HepG2 (cell line): ENCODE measurements around the gene RIPK1. TPM values are rescaled to one million over a fixed set of nuclear protein-coding genes. Genes with fewer than 3 reads are reported as not detected.
A peak's percentile ranks its signal among the peaks of the same experiment; 100 is the strongest.

Experiments used
- CHD4 ChIP-seq: fragments of 200-600 bp; sonication (generic); IDR thresholded peaks from 2 replicates; pipeline ENCODE4 v1.7.0; 2017; ENCODE audit warnings: mild to moderate bottlenecking, low read length, borderline replicate concordance
- FOXO4 ChIP-seq: sonication (generic); formaldehyde crosslinking; conservative IDR thresholded peaks from 2 replicates; pipeline ENCODE4 v1.8.1; 2023; ENCODE audit warnings: missing genetic modification reagents
- HNRNPH1 ChIP-seq: fragments of 200-400 bp; formaldehyde crosslinking; optimal IDR thresholded peaks from 2 replicates; pipeline ENCODE3; 2017; ENCODE audit warnings: mild to moderate bottlenecking, low read depth, low read length
- SOX13 ChIP-seq, 3 experiments: fragments of 450-650 bp in 1 of 3; sonication (generic) in 1 of 3; formaldehyde crosslinking in 1 of 3; IDR thresholded peaks in 2 of 3; conservative IDR thresholded peaks in 1 of 3; 2 replicates each; pipeline versions ENCODE4 v1.5.0 to v1.6.1; 2016 to 2020; ENCODE audit warnings: antibody characterized with exemption in 1 of 3, mild to moderate bottlenecking in 1 of 3, missing compliant biosample characterization in 1 of 3, missing genetic modification reagents in 1 of 3, moderate library complexity in 1 of 3
- SP4 ChIP-seq: sonication (generic); formaldehyde crosslinking; IDR thresholded peaks from 2 replicates; pipeline ENCODE4 v1.8.1; 2023; ENCODE audit warnings: mild to moderate bottlenecking, missing genetic modification reagents
- ZBTB3 ChIP-seq: sonication (generic); formaldehyde crosslinking; IDR thresholded peaks from 2 replicates; pipeline ENCODE4 v1.4.0; 2020; ENCODE audit warnings: low read depth, mild to moderate bottlenecking, moderate library complexity, missing genetic modification reagents, borderline replicate concordance
- ZNF276 ChIP-seq: sonication (generic); formaldehyde crosslinking; IDR thresholded peaks from 2 replicates; pipeline ENCODE4 v1.4.0; 2020; ENCODE audit warnings: mild to moderate bottlenecking, low read depth, missing genetic modification reagents
- ZNF282 ChIP-seq: fragments of 450-650 bp; IDR thresholded peaks from 2 replicates; pipeline ENCODE4 v1.6.1; 2018; ENCODE audit not compliant: partially characterized antibody
- ZNF562 ChIP-seq: sonication (generic); formaldehyde crosslinking; IDR thresholded peaks from 2 replicates; pipeline ENCODE4 v1.8.0; 2022; ENCODE audit warnings: missing genetic modification reagents, borderline replicate concordance
- ZNF652 ChIP-seq: IDR thresholded peaks from 2 replicates; pipeline ENCODE4 v1.6.1; 2016; ENCODE audit warnings: low read depth, borderline replicate concordance
- ZNF883 ChIP-seq: sonication (generic); formaldehyde crosslinking; IDR thresholded peaks from 2 replicates; pipeline ENCODE4 v1.5.1; 2020; ENCODE audit warnings: mild to moderate bottlenecking, missing genetic modification reagents; ENCODE audit errors: not compliant biosample characterization
- polyA plus RNA-seq, 8 experiments: library from polyadenylated mRNA; depleted of rRNA in 3 of 8; stranded (reverse) in 7 of 8; unstranded in 1 of 8; fragments of >200 nt; fragmentation: Illumina TruSeq in 4 of 8; extraction: Trizol in 4 of 8; gene quantifications; 2 replicates each; pipeline versions ENCODE4 v1.2.1 to v1.2.3, GENCODE V29; 2011 to 2016; ENCODE audit warnings: low read depth in 4 of 8, missing spikeins in 1 of 8, mixed read lengths in 1 of 8; ENCODE audit not compliant: insufficient read depth in 1 of 8
- total RNA-seq, 5 experiments: library from RNA; depleted of rRNA; stranded (reverse); fragments of >200 nt; fragmentation: Illumina TruSeq; extraction: Trizol; gene quantifications; 2 replicates each; pipeline ENCODE4 v1.2.3, GENCODE V29; 2016; ENCODE audit warnings: low read depth in 1 of 5
- TF ChIP-seq, protein P1 (sequence below): sonication (generic); formaldehyde crosslinking; IDR thresholded peaks from 2 replicates; pipeline ENCODE4 v1.5.1; 2020; ENCODE audit warnings: missing genetic modification reagents, mild to moderate bottlenecking, borderline replicate concordance
- TF ChIP-seq, protein P2 (sequence below): sonication (generic); formaldehyde crosslinking; IDR thresholded peaks from 2 replicates; pipeline ENCODE4 v1.5.0; 2020; ENCODE audit warnings: mild to moderate bottlenecking, missing genetic modification reagents, borderline replicate concordance

Gene RIPK1
- total and polyA plus RNA-seq, 2 of the 13 experiments (the other 11 are each of a cell fraction or from before 2014, with no cell fraction given) = 9.0 to 10.3 TPM

DNA sequence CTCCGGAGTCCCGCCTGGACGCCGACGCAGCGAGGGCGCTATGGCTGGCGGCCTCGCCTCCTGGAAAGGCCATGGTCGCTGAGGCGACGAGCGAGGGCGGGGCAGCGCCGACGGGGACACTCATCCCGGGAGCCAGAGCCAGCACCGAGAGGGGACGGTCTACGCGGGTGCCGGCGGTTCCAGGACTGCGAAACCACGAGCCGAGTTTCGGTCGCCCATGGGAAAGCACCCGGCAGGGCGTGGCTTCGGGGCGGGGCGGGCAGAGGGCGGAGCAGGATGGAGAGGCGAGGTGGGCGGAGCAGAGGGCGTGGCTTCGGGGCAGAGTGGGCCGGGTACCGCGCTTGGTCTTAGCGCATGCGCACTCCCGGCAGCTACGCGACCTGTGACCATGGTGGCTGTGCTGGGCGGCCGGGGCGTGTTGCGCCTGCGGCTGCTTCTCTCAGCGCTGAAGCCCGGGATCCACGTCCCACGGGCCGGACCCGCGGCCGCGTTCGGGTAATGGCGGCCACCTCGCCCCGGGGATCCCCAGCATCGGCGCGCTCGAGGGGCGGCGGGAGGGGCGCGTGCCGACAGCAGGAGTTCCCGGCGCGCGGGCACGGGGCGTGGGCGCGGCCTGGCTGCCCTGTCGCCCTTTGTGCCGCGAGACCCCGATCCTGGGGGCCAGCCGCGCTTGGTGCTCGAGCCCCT lies 50.2 kb downstream of the RIPK1 start, which contains the start of gene BPHL (continued):
- no peak for TF ChIP-seq FOXO4 (CRISPR knock-in tag)
- no peak for TF ChIP-seq ZNF282
- TF ChIP-seq ZNF652 (CRISPR knock-in tag) = peak; percentile 41; the same call in 1 of the 2 replicates
- no peak for TF ChIP-seq ZNF562
- peak; percentile 94 for TF ChIP-seq ZBTB3
- no peak; the same call in 1 of the 2 replicates for TF ChIP-seq SOX13 (IDR thresholded peaks at IDR 0.05)
- TF ChIP-seq SOX13 (CRISPR knock-in tag; conservative IDR thresholded peaks at IDR 0.05 in 1 of 2, IDR thresholded peaks at IDR 0.05 in 1 of 2) = peak in 1 of 2 experiments; percentile 43; a peak in 2 of 4 replicates
- TF ChIP-seq, protein P1, sequence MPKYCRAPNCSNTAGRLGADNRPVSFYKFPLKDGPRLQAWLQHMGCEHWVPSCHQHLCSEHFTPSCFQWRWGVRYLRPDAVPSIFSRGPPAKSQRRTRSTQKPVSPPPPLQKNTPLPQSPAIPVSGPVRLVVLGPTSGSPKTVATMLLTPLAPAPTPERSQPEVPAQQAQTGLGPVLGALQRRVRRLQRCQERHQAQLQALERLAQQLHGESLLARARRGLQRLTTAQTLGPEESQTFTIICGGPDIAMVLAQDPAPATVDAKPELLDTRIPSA (CRISPR knock-in tag) = peak; percentile 74; the same call in 1 of the 2 replicates
- peak; percentile 91 for TF ChIP-seq ZNF276 (CRISPR knock-in tag)
- TF ChIP-seq SP4 (CRISPR knock-in tag) = peak; percentile 99
- TF ChIP-seq, protein P2, sequence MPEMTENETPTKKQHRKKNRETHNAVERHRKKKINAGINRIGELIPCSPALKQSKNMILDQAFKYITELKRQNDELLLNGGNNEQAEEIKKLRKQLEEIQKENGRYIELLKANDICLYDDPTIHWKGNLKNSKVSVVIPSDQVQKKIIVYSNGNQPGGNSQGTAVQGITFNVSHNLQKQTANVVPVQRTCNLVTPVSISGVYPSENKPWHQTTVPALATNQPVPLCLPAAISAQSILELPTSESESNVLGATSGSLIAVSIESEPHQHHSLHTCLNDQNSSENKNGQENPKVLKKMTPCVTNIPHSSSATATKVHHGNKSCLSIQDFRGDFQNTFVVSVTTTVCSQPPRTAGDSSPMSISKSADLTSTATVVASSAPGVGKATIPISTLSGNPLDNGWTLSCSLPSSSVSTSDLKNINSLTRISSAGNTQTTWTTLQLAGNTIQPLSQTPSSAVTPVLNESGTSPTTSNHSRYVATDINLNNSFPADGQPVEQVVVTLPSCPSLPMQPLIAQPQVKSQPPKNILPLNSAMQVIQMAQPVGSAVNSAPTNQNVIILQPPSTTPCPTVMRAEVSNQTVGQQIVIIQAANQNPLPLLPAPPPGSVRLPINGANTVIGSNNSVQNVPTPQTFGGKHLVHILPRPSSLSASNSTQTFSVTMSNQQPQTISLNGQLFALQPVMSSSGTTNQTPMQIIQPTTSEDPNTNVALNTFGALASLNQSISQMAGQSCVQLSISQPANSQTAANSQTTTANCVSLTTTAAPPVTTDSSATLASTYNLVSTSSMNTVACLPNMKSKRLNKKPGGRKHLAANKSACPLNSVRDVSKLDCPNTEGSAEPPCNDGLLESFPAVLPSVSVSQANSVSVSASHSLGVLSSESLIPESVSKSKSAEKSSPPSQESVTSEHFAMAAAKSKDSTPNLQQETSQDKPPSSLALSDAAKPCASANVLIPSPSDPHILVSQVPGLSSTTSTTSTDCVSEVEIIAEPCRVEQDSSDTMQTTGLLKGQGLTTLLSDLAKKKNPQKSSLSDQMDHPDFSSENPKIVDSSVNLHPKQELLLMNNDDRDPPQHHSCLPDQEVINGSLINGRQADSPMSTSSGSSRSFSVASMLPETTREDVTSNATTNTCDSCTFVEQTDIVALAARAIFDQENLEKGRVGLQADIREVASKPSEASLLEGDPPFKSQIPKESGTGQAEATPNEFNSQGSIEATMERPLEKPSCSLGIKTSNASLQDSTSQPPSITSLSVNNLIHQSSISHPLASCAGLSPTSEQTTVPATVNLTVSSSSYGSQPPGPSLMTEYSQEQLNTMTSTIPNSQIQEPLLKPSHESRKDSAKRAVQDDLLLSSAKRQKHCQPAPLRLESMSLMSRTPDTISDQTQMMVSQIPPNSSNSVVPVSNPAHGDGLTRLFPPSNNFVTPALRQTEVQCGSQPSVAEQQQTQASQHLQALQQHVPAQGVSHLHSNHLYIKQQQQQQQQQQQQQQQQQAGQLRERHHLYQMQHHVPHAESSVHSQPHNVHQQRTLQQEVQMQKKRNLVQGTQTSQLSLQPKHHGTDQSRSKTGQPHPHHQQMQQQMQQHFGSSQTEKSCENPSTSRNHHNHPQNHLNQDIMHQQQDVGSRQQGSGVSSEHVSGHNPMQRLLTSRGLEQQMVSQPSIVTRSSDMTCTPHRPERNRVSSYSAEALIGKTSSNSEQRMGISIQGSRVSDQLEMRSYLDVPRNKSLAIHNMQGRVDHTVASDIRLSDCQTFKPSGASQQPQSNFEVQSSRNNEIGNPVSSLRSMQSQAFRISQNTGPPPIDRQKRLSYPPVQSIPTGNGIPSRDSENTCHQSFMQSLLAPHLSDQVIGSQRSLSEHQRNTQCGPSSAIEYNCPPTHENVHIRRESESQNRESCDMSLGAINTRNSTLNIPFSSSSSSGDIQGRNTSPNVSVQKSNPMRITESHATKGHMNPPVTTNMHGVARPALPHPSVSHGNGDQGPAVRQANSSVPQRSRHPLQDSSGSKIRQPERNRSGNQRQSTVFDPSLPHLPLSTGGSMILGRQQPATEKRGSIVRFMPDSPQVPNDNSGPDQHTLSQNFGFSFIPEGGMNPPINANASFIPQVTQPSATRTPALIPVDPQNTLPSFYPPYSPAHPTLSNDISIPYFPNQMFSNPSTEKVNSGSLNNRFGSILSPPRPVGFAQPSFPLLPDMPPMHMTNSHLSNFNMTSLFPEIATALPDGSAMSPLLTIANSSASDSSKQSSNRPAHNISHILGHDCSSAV = no peak
- TF ChIP-seq HNRNPH1 = no peak
- TF ChIP-seq CHD4 = no peak
- peak; percentile 90 for TF ChIP-seq ZNF883 (CRISPR knock-in tag)
